ENCODE measurements around the gene SPINT3. TPM values are rescaled to one million over a fixed set of nuclear protein-coding genes. Genes with fewer than 3 reads are reported as not detected.

Gene SPINT3
- not detected for total RNA-seq
- long read RNA-seq, result 0 reads

- no peak for DNase-seq
- Histone ChIP-seq H3K4me1 (no peaks in the 10 kb centered on the region), H3K9me3 (no peaks in the 10 kb centered on the region), H3K27me3 (no peaks in the 10 kb centered on the region), H3K36me3 (no peaks in the 10 kb centered on the region), H3K4me3 (no peak within 1 kb of the TSS), H3K27ac (no peak within 1 kb of the TSS)
- intact Hi-C loops (cut with DNase I), result no loop called here
- TF ChIP-seq CTCF (IDR thresholded peaks at IDR 0.05), result no peak
- ATAC-seq, result peak; percentile 79
Measured at GRCh38 chr20:45515147-45515913, at the start of gene SPINT3. TSS of gene SPINT3 (minus strand) at chr20:45515622. CDS start at chr20:45515608, 14 bp downstream.

- Histone ChIP-seq H3K4me1 (no peaks in the 10 kb centered on the region), H3K9me3 (no peaks in the 10 kb centered on the region), H3K27ac (no peak overlapping the region), H3K4me3 (no peak overlapping the region), H3K27me3 (peaks cover 9% of the 10 kb centered on the region), H3K36me3 (no peaks in the 10 kb centered on the region)
- TF ChIP-seq CTCF (IDR thresholded peaks at IDR 0.05), result no peak
- DNase-seq, result no peak
- ATAC-seq, result no peak
- intact Hi-C loops (cut with DNase I), result no loop called here
Measured at GRCh38 chr20:45564760-45565276, 49.4 kb upstream of the SPINT3 start.

GRCh38 chr20:45555198-45555597 is 39.8 kb upstream of the SPINT3 start:
- ATAC-seq (no peak), DNase-seq (no peak)
- Histone ChIP-seq H3K4me1 (no peaks in the 10 kb centered on the region), H3K9me3 (no peaks in the 10 kb centered on the region), H3K27ac (no peak overlapping the region), H3K4me3 (no peak overlapping the region), H3K27me3 (no peaks in the 10 kb centered on the region), H3K36me3 (no peaks in the 10 kb centered on the region)
- TF ChIP-seq CTCF (IDR thresholded peaks at IDR 0.05), result no peak
- intact Hi-C loops (cut with DNase I), result no loop called here

- Histone ChIP-seq H3K4me1 (no peaks in the 10 kb centered on the region), H3K27me3 (no peaks in the 10 kb centered on the region), H3K9me3 (no peaks in the 10 kb centered on the region), H3K36me3 (no peaks in the 10 kb centered on the region), H3K27ac (no peak overlapping the region), H3K4me3 (no peak overlapping the region)
- intact Hi-C loops (cut with DNase I), result no loop called here
- ATAC-seq (no peak), DNase-seq (no peak)
- TF ChIP-seq CTCF (IDR thresholded peaks at IDR 0.05), result no peak
Measured at GRCh38 chr20:45552456-45552855, 37.0 kb upstream of the SPINT3 start.

- TF ChIP-seq CTCF (IDR thresholded peaks at IDR 0.05), result no peak
- Histone ChIP-seq H3K4me3 (no peak overlapping the region), H3K27me3 (no peaks in the 10 kb centered on the region), H3K27ac (no peak overlapping the region), H3K4me1 (no peaks in the 10 kb centered on the region), H3K36me3 (no peaks in the 10 kb centered on the region), H3K9me3 (no peaks in the 10 kb centered on the region)
- ATAC-seq, result no peak
- intact Hi-C loops (cut with DNase I), result no loop called here
- no peak for DNase-seq
Measured at GRCh38 chr20:45550765-45551164, 35.3 kb upstream of the SPINT3 start.
